Neural cell (in vitro differentiated cells): ENCODE data around the gene SLC9A3. TPM values are rescaled to one million over a fixed set of nuclear protein-coding genes. Genes with fewer than 3 reads are reported as not detected.

Source experiments
- H2AFZ ChIP-seq: fragments of 200-600, 300-800 bp; sonication (generic), shearing (Covaris generic); 2 replicates; pipeline ENCODE4 v1.6.0; 2014; ENCODE audit warnings: low read depth, mild to moderate bottlenecking, antibody characterized with exemption, low read length, moderate library complexity
- H3F3A ChIP-seq: fragments of 200-600 bp; shearing (Covaris generic); 2 replicates; pipeline ENCODE4 v1.6.1; 2016; ENCODE audit warnings: mild to moderate bottlenecking, moderate library complexity, mixed read lengths, antibody characterized with exemption, low read length; ENCODE audit not compliant: insufficient read depth, poor library complexity, severe bottlenecking
- H3K27ac ChIP-seq: fragments of 200-600, 300-800 bp; sonication (generic), shearing (Covaris generic); 2 replicates; pipeline ENCODE4 v1.5.1; 2014; ENCODE audit warnings: mild to moderate bottlenecking, low read length, moderate library complexity
- H3K27me3 ChIP-seq: fragments of 300-800, 200-600 bp; sonication (generic), shearing (Covaris generic); 2 replicates; pipeline ENCODE4 v1.6.0; 2014; ENCODE audit warnings: mild to moderate bottlenecking, low read depth, low read length, moderate library complexity; ENCODE audit not compliant: insufficient read depth
- H3K36me3 ChIP-seq: fragments of 300-800, 200-600 bp; sonication (generic), shearing (Covaris generic); 2 replicates; pipeline ENCODE4 v1.5.1; 2014; ENCODE audit warnings: mild to moderate bottlenecking, antibody characterized with exemption, low read length, moderate library complexity; ENCODE audit not compliant: insufficient read depth
- H3K4me2 ChIP-seq: fragments of 300-800, 200-600 bp; sonication (generic), shearing (Covaris generic); 2 replicates; pipeline ENCODE4 v1.6.0; 2014; ENCODE audit warnings: mild to moderate bottlenecking, low read length
- H3K4me3 ChIP-seq: fragments of 300-800, 200-600 bp; sonication (generic), shearing (Covaris generic); 2 replicates; pipeline ENCODE4 v1.5.1; 2014; ENCODE audit warnings: mild to moderate bottlenecking, low read length, moderate library complexity
- H3K79me2 ChIP-seq: fragments of 200-600 bp; shearing (Covaris generic); replicated peaks from 2 replicates; pipeline ENCODE4 v1.6.0; 2014; ENCODE audit warnings: mild to moderate bottlenecking, low read length, moderate library complexity; ENCODE audit not compliant: insufficient read depth
- H3K9ac ChIP-seq: fragments of 300-800, 200-600 bp; sonication (generic), shearing (Covaris generic); 2 replicates; pipeline ENCODE4 v1.6.1; 2016; ENCODE audit warnings: mild to moderate bottlenecking, low read length, mixed read lengths
- H3K9me2 ChIP-seq: fragments of 200-600 bp; shearing (Covaris generic); 2 replicates; pipeline ENCODE4 v1.6.1; 2016; ENCODE audit warnings: mild to moderate bottlenecking, low read length, mixed read lengths; ENCODE audit not compliant: insufficient read depth
- H3K9me3 ChIP-seq: fragments of 200-600, 300-800 bp; sonication (generic), shearing (Covaris generic); 2 replicates; pipeline ENCODE4 v1.6.1; 2016; ENCODE audit warnings: mild to moderate bottlenecking, mixed run types, low read length, moderate library complexity, mixed read lengths
- H4K20me1 ChIP-seq: fragments of 200-600 bp; shearing (Covaris generic); 2 replicates; pipeline ENCODE4 v1.6.1; 2016; ENCODE audit warnings: mild to moderate bottlenecking, mixed run types; ENCODE audit not compliant: insufficient read depth
- EP300 ChIP-seq: fragments of 450-650 bp; conservative IDR thresholded peaks from 2 replicates; pipeline ENCODE4 v1.6.1; 2014; ENCODE audit warnings: antibody characterized with exemption, mild to moderate bottlenecking, moderate library complexity; ENCODE audit not compliant: poor library complexity, severe bottlenecking
- EZH2 ChIP-seq: fragments of 200-600, 300-800 bp; shearing (Covaris generic), sonication (generic); IDR thresholded peaks from 2 replicates; pipeline ENCODE4 v1.6.1; 2014; ENCODE audit warnings: antibody characterized with exemption, low read length, borderline replicate concordance, mild to moderate bottlenecking; ENCODE audit not compliant: insufficient read depth, poor library complexity, severe bottlenecking
- MXI1 ChIP-seq: fragments of 450-650 bp; conservative IDR thresholded peaks from 2 replicates; pipeline ENCODE4 v1.6.1; 2014; ENCODE audit warnings: antibody characterized with exemption, mild to moderate bottlenecking; ENCODE audit not compliant: poor library complexity, severe bottlenecking
- POLR2AphosphoS5 ChIP-seq: IDR thresholded peaks from 2 replicates; pipeline ENCODE4 v1.6.1; 2012
- RAD21 ChIP-seq: fragments of 450-650 bp; conservative IDR thresholded peaks from 2 replicates; pipeline ENCODE4 v1.6.1; 2014; ENCODE audit warnings: antibody characterized with exemption, mild to moderate bottlenecking, moderate library complexity
- SMC3 ChIP-seq: fragments of 450-650 bp; conservative IDR thresholded peaks from 2 replicates; pipeline ENCODE4 v1.6.1; 2014; ENCODE audit warnings: antibody characterized with exemption, mild to moderate bottlenecking, moderate library complexity; ENCODE audit not compliant: poor library complexity
- TAF1 ChIP-seq: IDR thresholded peaks from 2 replicates; pipeline ENCODE4 v1.6.1; 2012; ENCODE audit warnings: low read depth
- polyA plus RNA-seq: library from polyadenylated mRNA; depleted of rRNA; stranded (reverse); fragments of >200 nt; gene quantifications from 2 replicates; pipeline ENCODE4 v1.2.3, GENCODE V29; 2014
- TF ChIP-seq, protein P1 (sequence below): IDR thresholded peaks from 2 replicates; pipeline ENCODE4 v1.6.1; 2012; ENCODE audit warnings: borderline replicate concordance
- TF ChIP-seq, protein P2 (sequence below): fragments of 450-650 bp; IDR thresholded peaks from 2 replicates; pipeline ENCODE4 v1.5.1; 2014; ENCODE audit warnings: antibody characterized with exemption, mild to moderate bottlenecking, moderate library complexity; ENCODE audit not compliant: poor library complexity, severe bottlenecking

The SLC9A3 gene
- polyA plus RNA-seq, 1 donor from 2014 or later, result 4.0 TPM

DNA sequence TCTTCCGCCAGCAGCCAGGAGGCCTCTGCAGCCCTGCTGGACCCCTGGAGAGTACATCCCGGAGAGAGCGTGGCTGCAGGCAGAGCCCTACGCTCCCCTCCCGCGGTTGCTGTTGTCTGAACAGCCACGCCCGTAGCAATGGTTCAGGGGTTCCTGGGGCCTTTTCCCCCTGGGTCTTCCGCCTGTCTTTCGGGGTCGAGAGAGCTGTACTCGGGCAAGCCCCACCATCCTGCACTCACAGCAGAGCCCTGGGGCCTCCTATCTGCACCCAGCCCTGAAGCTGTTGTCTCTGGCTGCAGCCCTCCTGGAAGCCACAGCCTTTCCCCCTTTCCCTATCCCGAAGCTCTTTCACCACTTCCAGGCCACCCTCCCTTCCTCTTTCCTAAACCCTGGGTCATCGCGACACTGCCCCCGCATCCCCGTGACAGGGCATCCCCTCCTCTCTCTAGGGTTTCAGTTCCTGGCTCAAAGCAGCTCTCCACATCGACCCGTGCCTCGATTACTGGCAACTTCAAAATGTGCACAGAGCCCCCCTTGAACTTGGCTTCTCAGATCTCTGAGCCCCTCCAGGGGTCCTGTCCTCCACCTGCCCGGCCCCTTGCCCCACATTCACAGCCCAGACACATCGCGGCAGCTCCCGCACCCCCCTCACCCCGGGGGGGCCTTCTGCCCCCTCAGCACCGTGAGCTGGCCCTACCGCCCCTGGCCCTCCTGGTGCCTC lies 44.0 kb upstream of the SLC9A3 start:
- no peak overlapping the region for H3K9ac ChIP-seq
- no peak overlapping the region for H3K4me3 ChIP-seq
- no peak overlapping the region for H3K27ac ChIP-seq
- H3K79me2 ChIP-seq, result no peaks in the 10 kb centered on the region
- no peaks in the 10 kb centered on the region for H4K20me1 ChIP-seq
- no peaks in the 10 kb centered on the region for H3K36me3 ChIP-seq
- H3K9me3 ChIP-seq, result no peaks in the 10 kb centered on the region
- H3F3A ChIP-seq, result no peaks in the 10 kb centered on the region
- H3K4me2 ChIP-seq, result no peak overlapping the region
- TF ChIP-seq RAD21 (no peak), EP300 (no peak), SMC3 (no peak), POLR2AphosphoS5 (no peak), MXI1 (no peak), TAF1 (no peak), EZH2 (no peak)
- TF ChIP-seq, protein P1, sequence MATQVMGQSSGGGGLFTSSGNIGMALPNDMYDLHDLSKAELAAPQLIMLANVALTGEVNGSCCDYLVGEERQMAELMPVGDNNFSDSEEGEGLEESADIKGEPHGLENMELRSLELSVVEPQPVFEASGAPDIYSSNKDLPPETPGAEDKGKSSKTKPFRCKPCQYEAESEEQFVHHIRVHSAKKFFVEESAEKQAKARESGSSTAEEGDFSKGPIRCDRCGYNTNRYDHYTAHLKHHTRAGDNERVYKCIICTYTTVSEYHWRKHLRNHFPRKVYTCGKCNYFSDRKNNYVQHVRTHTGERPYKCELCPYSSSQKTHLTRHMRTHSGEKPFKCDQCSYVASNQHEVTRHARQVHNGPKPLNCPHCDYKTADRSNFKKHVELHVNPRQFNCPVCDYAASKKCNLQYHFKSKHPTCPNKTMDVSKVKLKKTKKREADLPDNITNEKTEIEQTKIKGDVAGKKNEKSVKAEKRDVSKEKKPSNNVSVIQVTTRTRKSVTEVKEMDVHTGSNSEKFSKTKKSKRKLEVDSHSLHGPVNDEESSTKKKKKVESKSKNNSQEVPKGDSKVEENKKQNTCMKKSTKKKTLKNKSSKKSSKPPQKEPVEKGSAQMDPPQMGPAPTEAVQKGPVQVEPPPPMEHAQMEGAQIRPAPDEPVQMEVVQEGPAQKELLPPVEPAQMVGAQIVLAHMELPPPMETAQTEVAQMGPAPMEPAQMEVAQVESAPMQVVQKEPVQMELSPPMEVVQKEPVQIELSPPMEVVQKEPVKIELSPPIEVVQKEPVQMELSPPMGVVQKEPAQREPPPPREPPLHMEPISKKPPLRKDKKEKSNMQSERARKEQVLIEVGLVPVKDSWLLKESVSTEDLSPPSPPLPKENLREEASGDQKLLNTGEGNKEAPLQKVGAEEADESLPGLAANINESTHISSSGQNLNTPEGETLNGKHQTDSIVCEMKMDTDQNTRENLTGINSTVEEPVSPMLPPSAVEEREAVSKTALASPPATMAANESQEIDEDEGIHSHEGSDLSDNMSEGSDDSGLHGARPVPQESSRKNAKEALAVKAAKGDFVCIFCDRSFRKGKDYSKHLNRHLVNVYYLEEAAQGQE, result no peak
- TF ChIP-seq, protein P2, sequence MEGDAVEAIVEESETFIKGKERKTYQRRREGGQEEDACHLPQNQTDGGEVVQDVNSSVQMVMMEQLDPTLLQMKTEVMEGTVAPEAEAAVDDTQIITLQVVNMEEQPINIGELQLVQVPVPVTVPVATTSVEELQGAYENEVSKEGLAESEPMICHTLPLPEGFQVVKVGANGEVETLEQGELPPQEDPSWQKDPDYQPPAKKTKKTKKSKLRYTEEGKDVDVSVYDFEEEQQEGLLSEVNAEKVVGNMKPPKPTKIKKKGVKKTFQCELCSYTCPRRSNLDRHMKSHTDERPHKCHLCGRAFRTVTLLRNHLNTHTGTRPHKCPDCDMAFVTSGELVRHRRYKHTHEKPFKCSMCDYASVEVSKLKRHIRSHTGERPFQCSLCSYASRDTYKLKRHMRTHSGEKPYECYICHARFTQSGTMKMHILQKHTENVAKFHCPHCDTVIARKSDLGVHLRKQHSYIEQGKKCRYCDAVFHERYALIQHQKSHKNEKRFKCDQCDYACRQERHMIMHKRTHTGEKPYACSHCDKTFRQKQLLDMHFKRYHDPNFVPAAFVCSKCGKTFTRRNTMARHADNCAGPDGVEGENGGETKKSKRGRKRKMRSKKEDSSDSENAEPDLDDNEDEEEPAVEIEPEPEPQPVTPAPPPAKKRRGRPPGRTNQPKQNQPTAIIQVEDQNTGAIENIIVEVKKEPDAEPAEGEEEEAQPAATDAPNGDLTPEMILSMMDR, result no peak
- no peaks in the 10 kb centered on the region for H3K9me2 ChIP-seq
- no peak overlapping the region for H2AFZ ChIP-seq
- no peaks in the 10 kb centered on the region for H3K27me3 ChIP-seq

DNA sequence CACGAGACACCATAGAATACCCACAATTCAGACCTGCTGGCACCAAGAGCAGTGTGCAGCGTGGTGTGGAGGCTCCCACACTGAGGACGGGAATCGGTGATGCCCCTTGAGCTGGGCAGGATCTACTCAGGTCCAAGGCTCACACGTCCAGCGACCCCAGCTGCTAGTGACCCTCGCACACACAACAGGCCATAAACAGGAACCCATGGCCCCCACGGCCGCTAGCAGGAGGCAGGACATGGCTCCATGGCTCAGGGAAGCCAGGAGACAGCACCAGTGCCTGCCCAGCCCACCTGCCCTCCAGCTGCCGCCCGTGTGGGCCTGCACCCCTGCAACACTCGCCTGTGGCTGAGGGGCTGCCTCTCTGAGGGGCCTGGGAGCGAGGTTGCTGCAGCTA lies 43.4 kb upstream of the SLC9A3 start:
- H3K9me3 ChIP-seq, result no peaks in the 10 kb centered on the region
- no peaks in the 10 kb centered on the region for H3F3A ChIP-seq
- H3K27ac ChIP-seq, result no peak overlapping the region
- no peak overlapping the region for H3K4me3 ChIP-seq
- H3K27me3 ChIP-seq, result no peaks in the 10 kb centered on the region
- H3K36me3 ChIP-seq, result no peaks in the 10 kb centered on the region
- no peak for TF ChIP-seq RAD21
- no peak for TF ChIP-seq EZH2
- TF ChIP-seq, protein P2, result no peak
- TF ChIP-seq, protein P1, result no peak
- TF ChIP-seq TAF1, result no peak
- no peak for TF ChIP-seq SMC3
- TF ChIP-seq MXI1, result no peak
- TF ChIP-seq EP300, result no peak
- TF ChIP-seq POLR2AphosphoS5, result no peak
- no peak overlapping the region for H3K4me2 ChIP-seq
- no peaks in the 10 kb centered on the region for H4K20me1 ChIP-seq
- no peak overlapping the region for H3K9ac ChIP-seq
- H2AFZ ChIP-seq, result no peak overlapping the region
- H3K9me2 ChIP-seq, result no peaks in the 10 kb centered on the region
- no peaks in the 10 kb centered on the region for H3K79me2 ChIP-seq
